HCT116 (cell line): ENCODE results near the gene SEZ6. TPM values are rescaled to one million over a fixed set of nuclear protein-coding genes. Genes with fewer than 3 reads are reported as not detected.

Experiments
- ATAC-seq: fragments of 200-7000 bp; cut with Tn5 transposase; 2 replicates; pipeline ENCODE4 v1.9.1; 2020; ENCODE audit warnings: mild to moderate bottlenecking, moderate library complexity
- BruUV-seq: library from RNA; stranded (reverse); fragments of 400-500 nt; replicated peaks from 2 replicates; lab custom pipeline; 2021; lab: Mats Ljungman, UMichigan
- CTCF ChIA-PET: fragments of 300-600 bp; sonication (Branson Sonifier 250); formaldehyde crosslinking; loops from one replicate; lab custom pipeline; 2021; ENCODE audit warnings: antibody characterized with exemption; lab: Charles Lee
- POLR2A ChIA-PET: fragments of 300-600, 350-600 bp; sonication (Branson Sonifier 250); formaldehyde crosslinking; loops from one replicate; lab custom pipeline; 2021; ENCODE audit warnings: antibody characterized with exemption; lab: Charles Lee
- RAD21 ChIA-PET, 2 experiments: fragments of 300-600 bp; sonication (Branson Sonifier 250); formaldehyde crosslinking; loops; one replicate each; lab custom pipeline; 2023; ENCODE audit warnings: low total read pairs in 2 of 2; ENCODE audit not compliant: uncharacterized antibody in 2 of 2, unreplicated experiment in 2 of 2, low non-redundant PET in 1 of 2; lab: Charles Lee
- DNase-seq: peaks from one replicate; pipeline ENCODE4 v3.0.0-alpha.2; 2010; ENCODE audit warnings: low read depth, low spot score
- H2AFZ ChIP-seq: fragments of 200-600 bp; shearing (Covaris generic), sonication (generic); 2 replicates; pipeline ENCODE4 v1.6.1; 2017; ENCODE audit warnings: low read depth, mixed run types, mixed read lengths, antibody characterized with exemption, low read length; ENCODE audit not compliant: poor library complexity, severe bottlenecking
- H3K27ac ChIP-seq: 2 replicates; pipeline ENCODE4 v1.5.1; 2012; ENCODE audit warnings: low read depth, low read length
- H3K27me3 ChIP-seq: fragments of 200-600 bp; sonication (generic); 2 replicates; pipeline ENCODE4 v1.6.1; 2016; ENCODE audit warnings: mixed run types, low read length, mixed read lengths; ENCODE audit not compliant: insufficient read depth
- H3K36me3 ChIP-seq, 2 experiments: fragments of 200-500 bp in 1 of 2; fragments of 200-600 bp in 1 of 2; sonication (Bioruptor generic) in 1 of 2; sonication (generic) in 1 of 2; 2 replicates each; pipeline versions ENCODE4 v1.5.1 to v1.6.1; 2014 to 2016; ENCODE audit warnings: low read length in 2 of 2, inconsistent platforms in 1 of 2, mixed read lengths in 1 of 2, mixed run types in 1 of 2; ENCODE audit not compliant: insufficient read depth in 2 of 2, control insufficient read depth in 1 of 2
- H3K4me1 ChIP-seq, 2 experiments: fragments of 200-600 bp in 1 of 2; sonication (generic) in 1 of 2; 2 replicates each; pipeline versions ENCODE4 v1.5.1 to v1.6.1; 2012 to 2017; ENCODE audit warnings: low read length in 2 of 2, inconsistent platforms in 1 of 2, mild to moderate bottlenecking in 1 of 2, mixed read lengths in 1 of 2, mixed run types in 1 of 2, moderate library complexity in 1 of 2; ENCODE audit not compliant: insufficient read depth in 2 of 2, control insufficient read depth in 1 of 2
- H3K4me2 ChIP-seq: fragments of 200-600 bp; sonication (generic); 2 replicates; pipeline ENCODE4 v1.6.1; 2017; ENCODE audit warnings: mixed run types, low read length, mixed read lengths
- H3K4me3 ChIP-seq, 2 experiments: fragments of 200-600 bp in 1 of 2; sonication (generic) in 1 of 2; replicated peaks in 1 of 2; 2 replicates each; pipeline ENCODE4 v1.5.1; 2011 to 2016; ENCODE audit warnings: low read length in 2 of 2, control low read depth in 1 of 2, low read depth in 1 of 2, mild to moderate bottlenecking in 1 of 2, mixed read lengths in 1 of 2, mixed run types in 1 of 2
- H3K79me2 ChIP-seq: fragments of 200-600 bp; sonication (generic); 2 replicates; pipeline ENCODE4 v1.6.1; 2017; ENCODE audit warnings: mild to moderate bottlenecking, mixed run types, low read length, moderate library complexity, mixed read lengths; ENCODE audit not compliant: insufficient read depth
- H3K9ac ChIP-seq: fragments of 200-600 bp; sonication (generic); 2 replicates; pipeline ENCODE4 v1.6.1; 2016; ENCODE audit warnings: low read length, mixed read lengths
- H3K9me2 ChIP-seq: fragments of 200-600 bp; sonication (generic), shearing (Covaris generic); 2 replicates; pipeline ENCODE4 v1.6.1; 2017; ENCODE audit warnings: mixed run types, mild to moderate bottlenecking, moderate library complexity; ENCODE audit not compliant: insufficient read depth
- H3K9me3 ChIP-seq, 2 experiments: fragments of 200-500 bp in 1 of 2; fragments of 200-600 bp in 1 of 2; sonication (Bioruptor generic) in 1 of 2; sonication (generic) in 1 of 2; 2 replicates each; pipeline ENCODE4 v1.6.1; 2014 to 2017; ENCODE audit warnings: low read length in 2 of 2, mixed read lengths in 2 of 2, inconsistent platforms in 1 of 2, low read depth in 1 of 2, mild to moderate bottlenecking in 1 of 2, mixed run types in 1 of 2, moderate library complexity in 1 of 2; ENCODE audit not compliant: control insufficient read depth in 1 of 2, insufficient read depth in 1 of 2
- H4K20me1 ChIP-seq: fragments of 200-600 bp; sonication (generic), shearing (Covaris generic); 2 replicates; pipeline ENCODE4 v1.6.1; 2017; ENCODE audit warnings: mixed run types, mild to moderate bottlenecking, moderate library complexity; ENCODE audit not compliant: insufficient read depth
- CBX3 ChIP-seq: IDR thresholded peaks from 2 replicates; pipeline ENCODE4 v1.6.1; 2012; ENCODE audit warnings: low read depth
- CEBPB ChIP-seq: IDR thresholded peaks from 2 replicates; pipeline ENCODE4 v1.6.1; 2012; ENCODE audit warnings: low read depth
- ELF1 ChIP-seq: IDR thresholded peaks from 2 replicates; pipeline ENCODE4 v1.6.1; 2012; ENCODE audit warnings: low read depth, borderline replicate concordance
- FOSL1 ChIP-seq: IDR thresholded peaks from 2 replicates; pipeline ENCODE4 v1.6.1; 2012; ENCODE audit warnings: low read depth
- JUND ChIP-seq: IDR thresholded peaks from 2 replicates; pipeline ENCODE4 v1.6.1; 2012
- POLR2AphosphoS5 ChIP-seq: IDR thresholded peaks from 2 replicates; pipeline ENCODE4 v1.6.1; 2011; ENCODE audit warnings: mild to moderate bottlenecking, low read depth, low read length, moderate library complexity
- RAD21 ChIP-seq: IDR thresholded peaks from 2 replicates; pipeline ENCODE4 v1.6.1; 2012; ENCODE audit warnings: low read depth, mild to moderate bottlenecking
- REST ChIP-seq: IDR thresholded peaks from 2 replicates; pipeline ENCODE4 v1.6.1; 2012; ENCODE audit warnings: low read depth
- SIN3A ChIP-seq: IDR thresholded peaks from 2 replicates; pipeline ENCODE4 v1.6.1; 2012; ENCODE audit warnings: low read depth
- SP1 ChIP-seq: IDR thresholded peaks from 2 replicates; pipeline ENCODE4 v1.6.1; 2012; ENCODE audit warnings: low read depth
- SRF ChIP-seq: IDR thresholded peaks from 2 replicates; pipeline ENCODE4 v1.6.1; 2012; ENCODE audit warnings: low read depth
- TCF7L2 ChIP-seq: IDR thresholded peaks from 2 replicates; pipeline ENCODE4 v1.7.0; 2011; ENCODE audit warnings: borderline replicate concordance, inconsistent platforms; ENCODE audit not compliant: insufficient read depth, insufficient read length; ENCODE audit errors: extremely low read depth
- ZFX ChIP-seq: fragments of 450-650 bp; IDR thresholded peaks from 2 replicates; pipeline ENCODE4 v1.6.1; 2017
- ZNF274 ChIP-seq: fragments of 200-500 bp; sonication (Bioruptor generic); IDR thresholded peaks from 2 replicates; pipeline ENCODE4 v1.6.1; 2014; ENCODE audit warnings: mild to moderate bottlenecking, low read depth, low read length, inconsistent platforms
- intact Hi-C: fragments of 100-400 bp; cut with micrococcal nuclease; formaldehyde crosslinking; loops from 2 replicates; pipeline ENCODE4 v1.10.0; 2022
- total RNA-seq: library from RNA; stranded (reverse); gene quantifications from one replicate; pipeline ENCODE4 v1.2.1, GENCODE V29; 2021; ENCODE audit not compliant: unreplicated experiment
- TF ChIP-seq, protein P1 (sequence below): IDR thresholded peaks from 2 replicates; pipeline ENCODE4 v1.6.1; 2012
- TF ChIP-seq, protein P2 (sequence below), 3 experiments: fragments of 200-600 bp in 1 of 3; sonication (generic) in 1 of 3; IDR thresholded peaks in 2 of 3; conservative IDR thresholded peaks in 1 of 3; 2 replicates each; pipeline ENCODE4 v1.5.1; 2012 to 2017; ENCODE audit warnings: low read depth in 2 of 3, low read length in 2 of 3, antibody characterized with exemption in 1 of 3, borderline replicate concordance in 1 of 3, control low read depth in 1 of 3, mild to moderate bottlenecking in 1 of 3, mixed read lengths in 1 of 3, mixed run types in 1 of 3, moderate library complexity in 1 of 3; ENCODE audit not compliant: insufficient read depth in 1 of 3

SEZ6 gene
- total RNA-seq, 1 experiment from 2014 or later, result 0.22 TPM

DNA sequence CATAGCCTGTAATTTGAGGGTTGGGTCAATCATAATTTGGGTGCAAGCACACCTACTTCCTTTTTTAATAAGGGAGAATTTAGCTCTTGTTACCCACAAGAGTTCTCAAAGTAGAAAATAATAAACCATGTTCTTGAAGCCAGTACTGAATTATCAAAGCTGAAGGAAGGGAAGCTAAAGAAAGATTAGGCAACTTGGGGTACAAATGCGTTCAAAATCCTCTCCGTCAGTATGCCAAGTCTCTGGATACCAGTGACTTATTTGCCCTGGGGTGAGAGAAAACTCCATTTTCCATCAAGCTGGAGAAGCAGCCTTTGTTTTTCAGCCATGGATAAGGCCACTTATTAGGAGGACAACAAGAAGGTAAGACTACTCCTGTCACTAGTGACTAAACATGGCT lies 79.5 kb downstream of the SEZ6 start:
- H3K9ac ChIP-seq, result no peak overlapping the region
- BruUV-seq, result no TSS peak
- CTCF ChIA-PET, result no interaction called here
- no peaks in the 10 kb centered on the region for H3K4me1 ChIP-seq
- no peaks in the 10 kb centered on the region for H3K27me3 ChIP-seq
- POLR2A ChIA-PET, result no interaction called here
- ATAC-seq, result no peak
- H3K9me2 ChIP-seq, result no peaks in the 10 kb centered on the region
- TF ChIP-seq CEBPB (no peak), FOSL1 (no peak), SP1 (no peak), CBX3 (no peak), ZFX (no peak), RAD21 (no peak), ELF1 (no peak), POLR2AphosphoS5 (no peak), SIN3A (no peak), ZNF274 (no peak)
- TF ChIP-seq, protein P1, sequence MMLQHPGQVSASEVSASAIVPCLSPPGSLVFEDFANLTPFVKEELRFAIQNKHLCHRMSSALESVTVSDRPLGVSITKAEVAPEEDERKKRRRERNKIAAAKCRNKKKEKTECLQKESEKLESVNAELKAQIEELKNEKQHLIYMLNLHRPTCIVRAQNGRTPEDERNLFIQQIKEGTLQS, result no peak
- H3K4me3 ChIP-seq, result no peak overlapping the region
- H3K4me2 ChIP-seq, result no peak overlapping the region
- H2AFZ ChIP-seq, result no peak overlapping the region
- RAD21 ChIA-PET, result no interaction called here
- H3K27ac ChIP-seq, result no peak overlapping the region
- intact Hi-C loops, result no loop called here
- H3K9me3 ChIP-seq, result no peaks in the 10 kb centered on the region
- no peak for DNase-seq
- peaks cover 57% of the 10 kb centered on the region for H3K79me2 ChIP-seq
- H4K20me1 ChIP-seq, result no peaks in the 10 kb centered on the region
- peaks cover 13 to 30% of the 10 kb centered on the region in 2 experiments; a peak in 3 of 4 replicates for H3K36me3 ChIP-seq

- BruUV-seq, result no TSS peak
- POLR2A ChIA-PET, result no interaction called here
- H3K79me2 ChIP-seq, result peaks cover 55% of the 10 kb centered on the region
Measured at GRCh38 chr17:28925912-28926365, 79.9 kb downstream of the SEZ6 start.

More at GRCh38 chr17:28925912-28926365, 79.9 kb downstream of the SEZ6 start:
- Histone ChIP-seq H3K36me3 (peaks cover 17 to 34% of the 10 kb centered on the region in 2 experiments), H3K4me3 (no peak overlapping the region), H2AFZ (no peak overlapping the region), H4K20me1 (no peaks in the 10 kb centered on the region), H3K27me3 (no peaks in the 10 kb centered on the region), H3K9me3 (no peaks in the 10 kb centered on the region), H3K4me1 (no peaks in the 10 kb centered on the region), H3K9ac (no peak overlapping the region), H3K9me2 (no peaks in the 10 kb centered on the region), H3K27ac (no peak overlapping the region), H3K4me2 (no peak overlapping the region)
- intact Hi-C loops, result no loop called here
- no peak for ATAC-seq
- no peak for DNase-seq
- CTCF ChIA-PET, result no interaction called here
- RAD21 ChIA-PET, result no interaction called here
- TF ChIP-seq TCF7L2 (no peak), SIN3A (no peak), POLR2AphosphoS5 (no peak), SRF (no peak), ZFX (no peak), JUND (no peak), REST (no peak)
- TF ChIP-seq, protein P2, sequence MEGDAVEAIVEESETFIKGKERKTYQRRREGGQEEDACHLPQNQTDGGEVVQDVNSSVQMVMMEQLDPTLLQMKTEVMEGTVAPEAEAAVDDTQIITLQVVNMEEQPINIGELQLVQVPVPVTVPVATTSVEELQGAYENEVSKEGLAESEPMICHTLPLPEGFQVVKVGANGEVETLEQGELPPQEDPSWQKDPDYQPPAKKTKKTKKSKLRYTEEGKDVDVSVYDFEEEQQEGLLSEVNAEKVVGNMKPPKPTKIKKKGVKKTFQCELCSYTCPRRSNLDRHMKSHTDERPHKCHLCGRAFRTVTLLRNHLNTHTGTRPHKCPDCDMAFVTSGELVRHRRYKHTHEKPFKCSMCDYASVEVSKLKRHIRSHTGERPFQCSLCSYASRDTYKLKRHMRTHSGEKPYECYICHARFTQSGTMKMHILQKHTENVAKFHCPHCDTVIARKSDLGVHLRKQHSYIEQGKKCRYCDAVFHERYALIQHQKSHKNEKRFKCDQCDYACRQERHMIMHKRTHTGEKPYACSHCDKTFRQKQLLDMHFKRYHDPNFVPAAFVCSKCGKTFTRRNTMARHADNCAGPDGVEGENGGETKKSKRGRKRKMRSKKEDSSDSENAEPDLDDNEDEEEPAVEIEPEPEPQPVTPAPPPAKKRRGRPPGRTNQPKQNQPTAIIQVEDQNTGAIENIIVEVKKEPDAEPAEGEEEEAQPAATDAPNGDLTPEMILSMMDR (IDR thresholded peaks at IDR 0.05 in 2 of 3, conservative IDR thresholded peaks at IDR 0.05 in 1 of 3; ENCODE audit: borderline replicate concordance in 1 of 3, insufficient read depth in 1 of 3, low read depth in 2 of 3, low read length in 2 of 3), result no peak
